Ovary (tissue), 3 donors: ENCODE results near the gene GIMAP8.

ENCODE experiments used
- EP300 ChIP-seq: sonication (generic); formaldehyde crosslinking; IDR thresholded peaks from one replicate; pipeline ENCODE4 v1.6.1; 2017; ENCODE audit warnings: antibody characterized with exemption
- TF ChIP-seq, protein P1 (sequence below), 3 donors: fragments of 450-650 bp in 2 of 3; fragments of 200-600 bp in 1 of 3; IDR thresholded peaks; one replicate each; pipeline versions ENCODE4 v1.5.1 to v1.8.0; 2016 to 2022; ENCODE audit warnings: antibody characterized with exemption in 3 of 3, mild to moderate bottlenecking in 1 of 3
- donor health status: DM: no; HTN: no; CAD: no.

DNA sequence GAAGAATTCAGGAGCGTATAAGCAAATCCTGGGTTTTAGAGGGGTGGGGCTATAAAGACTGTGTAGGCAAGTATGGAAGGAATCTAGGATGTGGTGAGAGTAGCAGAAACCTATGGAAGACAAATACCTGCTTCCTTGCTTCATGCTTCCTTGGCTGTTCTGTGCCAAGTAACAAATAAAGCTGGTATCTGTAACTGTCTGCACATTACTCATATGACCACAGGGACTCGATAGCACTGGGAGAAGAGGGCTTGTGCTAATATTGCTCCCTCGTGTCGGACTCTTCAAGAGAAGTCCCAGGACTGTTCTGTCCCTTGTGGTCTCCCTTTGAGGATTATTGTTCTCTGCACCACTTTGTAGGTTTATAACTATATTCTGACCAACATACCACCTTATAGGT is 52.7 kb downstream of the GIMAP8 start:
- TF ChIP-seq, protein P1, sequence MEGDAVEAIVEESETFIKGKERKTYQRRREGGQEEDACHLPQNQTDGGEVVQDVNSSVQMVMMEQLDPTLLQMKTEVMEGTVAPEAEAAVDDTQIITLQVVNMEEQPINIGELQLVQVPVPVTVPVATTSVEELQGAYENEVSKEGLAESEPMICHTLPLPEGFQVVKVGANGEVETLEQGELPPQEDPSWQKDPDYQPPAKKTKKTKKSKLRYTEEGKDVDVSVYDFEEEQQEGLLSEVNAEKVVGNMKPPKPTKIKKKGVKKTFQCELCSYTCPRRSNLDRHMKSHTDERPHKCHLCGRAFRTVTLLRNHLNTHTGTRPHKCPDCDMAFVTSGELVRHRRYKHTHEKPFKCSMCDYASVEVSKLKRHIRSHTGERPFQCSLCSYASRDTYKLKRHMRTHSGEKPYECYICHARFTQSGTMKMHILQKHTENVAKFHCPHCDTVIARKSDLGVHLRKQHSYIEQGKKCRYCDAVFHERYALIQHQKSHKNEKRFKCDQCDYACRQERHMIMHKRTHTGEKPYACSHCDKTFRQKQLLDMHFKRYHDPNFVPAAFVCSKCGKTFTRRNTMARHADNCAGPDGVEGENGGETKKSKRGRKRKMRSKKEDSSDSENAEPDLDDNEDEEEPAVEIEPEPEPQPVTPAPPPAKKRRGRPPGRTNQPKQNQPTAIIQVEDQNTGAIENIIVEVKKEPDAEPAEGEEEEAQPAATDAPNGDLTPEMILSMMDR (IDR thresholded peaks at IDR 0.05): no peak
- TF ChIP-seq EP300: no peak
